Central memory CD4-positive, alpha-beta T cell (primary cell): ENCODE measurements around the gene ZNF112.

Experiments used
- DNase-seq: peaks from one replicate; pipeline ENCODE4 v3.0.0; 2022

Gene ZNF112

DNA sequence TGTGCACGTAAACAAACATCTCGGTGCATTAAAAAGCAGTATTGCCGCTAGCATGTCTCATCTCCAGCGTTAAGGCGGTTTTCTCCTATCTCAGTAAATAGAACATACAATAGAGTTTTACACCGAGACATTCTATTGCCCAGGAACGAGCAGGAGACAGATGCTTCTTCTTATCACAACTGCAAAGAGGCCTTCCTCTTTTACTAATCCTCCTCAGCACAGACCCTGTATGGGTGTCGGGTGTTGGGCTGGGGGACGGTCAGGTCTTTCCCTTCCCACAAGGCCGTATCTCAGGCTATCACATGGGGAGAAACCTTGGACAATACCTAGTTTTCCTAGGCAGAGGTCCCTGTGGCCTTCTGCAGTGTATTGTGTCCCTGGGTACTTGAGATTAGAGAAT is 75.6 kb downstream of the ZNF112 start:
- DNase-seq: no peak

DNA sequence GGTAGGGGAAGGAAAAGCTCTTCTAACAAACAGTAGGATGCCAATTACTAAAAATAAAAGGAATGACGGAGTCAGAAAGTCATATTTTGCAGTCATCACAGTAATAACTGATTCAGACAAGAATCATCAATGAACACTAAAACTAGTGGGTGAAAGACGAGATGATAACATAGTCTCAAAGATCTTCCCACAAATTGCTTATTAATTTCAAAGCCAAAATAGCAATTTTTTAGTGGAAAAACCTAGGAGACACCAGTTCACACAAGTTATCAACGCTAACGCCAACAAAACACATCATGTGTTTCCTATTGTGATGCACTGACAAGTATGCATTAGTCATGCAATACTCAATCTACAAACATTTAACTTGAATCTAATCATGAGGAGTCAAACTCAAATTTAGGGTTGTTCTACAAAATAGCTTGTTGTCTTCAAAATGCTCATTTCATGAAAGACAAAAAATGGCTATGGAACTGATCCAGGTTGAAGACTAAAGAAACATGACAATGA is 78.2 kb downstream of the ZNF112 start:
- DNase-seq: no peak

DNA sequence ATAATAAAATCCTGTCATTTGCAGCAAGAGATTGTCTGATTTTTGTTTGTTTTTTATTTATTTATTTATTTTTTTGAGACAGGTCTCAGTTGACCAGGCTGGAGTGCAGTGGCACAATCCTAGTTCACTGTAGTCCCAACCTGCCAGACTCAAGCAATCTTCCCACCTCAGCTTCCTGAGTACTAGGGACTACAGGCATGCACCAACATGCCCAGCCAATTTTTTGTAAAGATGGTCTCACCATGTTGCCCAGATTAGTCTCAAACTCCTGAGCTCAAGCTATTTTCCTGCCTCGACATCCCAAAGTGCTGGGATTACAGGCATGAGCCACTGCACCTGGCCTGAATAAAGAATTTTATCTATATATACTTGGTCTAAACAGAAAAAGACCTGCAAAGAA is 79.1 kb downstream of the ZNF112 start:
- no peak for DNase-seq
